Measurements from ENCODE around the gene ACMSD.
"Not testable (repeated sequence)": the region's sequence is repeated elsewhere in the genome, so short reads cannot be mapped to it uniquely, and the experiment has no call there.

GRCh38 chr2:134903701-134904100 is 65.3 kb downstream of the ACMSD start:
- TF ChIP-seq CTCF (IDR thresholded peaks at IDR 0.05; ENCODE audit: insufficient read depth, low read length); GABPA (IDR thresholded peaks at IDR 0.05; ENCODE audit: low read depth); POLR2AphosphoS5 (IDR thresholded peaks at IDR 0.05; ENCODE audit: low read depth); SPI1 (IDR thresholded peaks at IDR 0.05; ENCODE audit: borderline replicate concordance, low read depth): not testable (repeated sequence)

Data from HL-60 (cell line).